RWPE1 (cell line): Measurements from ENCODE around the gene PSMA7.

Experiments
- CTCF ChIA-PET: fragments of 350-600 bp; sonication (Branson Sonifier 250); formaldehyde crosslinking; extraction: SDS; loops from one replicate; lab custom pipeline; 2021; lab: Yijun Ruan, JAX
- POLR2A ChIA-PET: fragments of 400-600 bp; formaldehyde crosslinking; extraction: SDS; loops from one replicate; lab custom pipeline; 2020; ENCODE audit warnings: antibody characterized with exemption; ENCODE audit not compliant: low non-redundant PET; lab: Yijun Ruan, JAX
- DNase-seq: peaks from one replicate; pipeline ENCODE4 v3.0.0; 2012; ENCODE audit warnings: low spot score
- H3K27ac ChIP-seq: fragments of 450-650 bp; 2 replicates; pipeline ENCODE4 v1.5.1; 2017
- CTCF ChIP-seq: fragments of 450-650 bp; conservative IDR thresholded peaks from 2 replicates; pipeline ENCODE4 v1.5.1; 2017; ENCODE audit warnings: low read depth, mild to moderate bottlenecking

The PSMA7 gene

GRCh38 chr20:62161347-62161746 lies 18.2 kb upstream of the PSMA7 start:
- CTCF ChIA-PET, result no interaction called here
- POLR2A ChIA-PET, result no interaction called here
- peak overlapping the region; percentile 89 for H3K27ac ChIP-seq
- DNase-seq, result peak; percentile 98
- no peak for TF ChIP-seq CTCF

- CTCF ChIA-PET, result no interaction called here
- no peak for TF ChIP-seq CTCF
- H3K27ac ChIP-seq, result peak overlapping the region; percentile 89
- POLR2A ChIA-PET, result no interaction called here
- no peak for DNase-seq
Observed at GRCh38 chr20:62160876-62161275, 17.7 kb upstream of the PSMA7 start.

- CTCF ChIA-PET, result no interaction called here
- POLR2A ChIA-PET, result no interaction called here
- peak overlapping the region; percentile 89 for H3K27ac ChIP-seq
- TF ChIP-seq CTCF, result no peak
- no peak for DNase-seq
Observed at GRCh38 chr20:62160253-62160652, 17.1 kb upstream of the PSMA7 start.

- TF ChIP-seq CTCF, result no peak
- CTCF ChIA-PET, result interaction anchor here (0.6 to 1.3 kb wide), 2 partner anchors 82 to 180 kb away, joined by 4 read pairs; no protein-coding TSS in a partner anchor
- POLR2A ChIA-PET, result no interaction called here
- peak overlapping the region; percentile 89 for H3K27ac ChIP-seq
- peak; percentile 97 for DNase-seq
Observed at GRCh38 chr20:62159839-62160238, 16.6 kb upstream of the PSMA7 start.

DNA sequence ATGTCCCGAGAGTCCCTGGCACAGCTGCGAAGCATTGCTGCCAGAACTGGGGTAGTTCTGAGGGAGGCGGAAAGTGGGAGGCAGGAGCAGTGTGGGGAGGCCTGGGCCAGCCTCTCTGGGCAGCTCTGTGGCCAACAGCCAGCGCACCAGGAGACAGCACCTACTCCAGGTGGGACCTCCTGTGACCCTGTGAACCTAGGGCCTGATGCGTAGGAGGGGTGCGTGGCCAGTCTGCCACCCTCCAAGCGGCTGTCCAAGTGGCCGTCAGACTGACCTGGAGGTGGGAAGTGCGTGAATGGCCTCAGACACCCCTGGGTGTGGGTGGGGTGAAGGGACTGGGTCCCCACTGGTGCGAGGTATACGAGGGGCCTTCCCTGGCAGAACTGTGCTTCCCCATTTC lies 15.9 kb upstream of the PSMA7 start:
- CTCF ChIA-PET, result interaction anchor here (1.3 kb wide), 1 partner anchor 82 kb away, joined by 4 read pairs; no protein-coding TSS in a partner anchor
- POLR2A ChIA-PET, result interaction anchor here (1.0 kb wide), 1 partner anchor 9 kb away, joined by 3 read pairs; no protein-coding TSS in a partner anchor
- no peak for DNase-seq
- peak overlapping the region; percentile 89 for H3K27ac ChIP-seq
- no peak for TF ChIP-seq CTCF

GRCh38 chr20:62158541-62158940 lies 15.3 kb upstream of the PSMA7 start:
- DNase-seq, result no peak
- H3K27ac ChIP-seq, result peak overlapping the region; percentile 89
- ChIA-PET CTCF (interaction anchor here (1.3 kb wide), 1 partner anchor 83 kb away, joined by 4 read pairs; no protein-coding TSS in a partner anchor), POLR2A (interaction anchor here (1.0 kb wide), 1 partner anchor 9 kb away, joined by 3 read pairs; no protein-coding TSS in a partner anchor)
- TF ChIP-seq CTCF, result no peak
